ENCODE measurements around the gene VTI1A. TPM values are rescaled to one million over a fixed set of nuclear protein-coding genes. Genes with fewer than 3 reads are reported as not detected.

VTI1A gene
- total RNA-seq, 1 experiment from 2014 or later = 18.1 TPM

GRCh38 chr10:112666094-112666493 is 219.1 kb downstream of the VTI1A start:
- CTCF ChIA-PET = no interaction called here
- intact Hi-C loops (cut with micrococcal nuclease; ENCODE audit: unreplicated experiment) = no loop called here

DNA sequence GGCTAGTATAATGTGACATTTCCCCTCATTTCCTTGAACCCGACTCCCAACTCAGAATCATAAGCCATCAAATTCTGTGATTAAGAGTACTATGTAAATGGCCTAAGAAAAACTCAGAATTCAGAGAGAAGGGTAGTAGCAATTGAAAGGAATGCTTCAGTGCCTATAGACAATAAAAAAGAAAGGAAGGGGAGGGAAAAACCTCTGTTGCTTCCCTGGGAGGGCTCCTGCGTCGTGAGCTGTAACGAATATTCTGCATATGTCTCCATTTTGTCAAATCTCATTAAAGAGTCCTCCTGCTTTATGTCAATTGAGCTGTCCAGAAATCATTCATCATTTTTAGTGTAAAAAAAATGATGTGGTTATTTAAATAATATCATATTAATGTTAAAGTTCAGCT is 223.0 kb downstream of the VTI1A start:
- ChIA-PET POLR2A (ENCODE audit: unreplicated experiment) (no interaction called here), CTCF (no interaction called here)
- Histone ChIP-seq H4K20me1 (ENCODE audit: insufficient read depth) (no peaks in the 10 kb centered on the region), H3K27ac (no peak overlapping the region), H3K4me2 (no peak overlapping the region), H3F3A (ENCODE audit: insufficient read depth, low read depth) (no peaks in the 10 kb centered on the region), H3K79me2 (ENCODE audit: low read depth) (no peaks in the 10 kb centered on the region), H3K4me3 (no peak overlapping the region), H3K27me3 (ENCODE audit: insufficient read depth, low read depth) (no peaks in the 10 kb centered on the region), H3K36me3 (ENCODE audit: low read depth) (no peaks in the 10 kb centered on the region), H3K4me1 (replicated peaks; ENCODE audit: insufficient read depth) (no peaks in the 10 kb centered on the region), H2AFZ (no peak overlapping the region), H3K9me2 (ENCODE audit: insufficient read depth) (no peaks in the 10 kb centered on the region), H3K9me3 (ENCODE audit: insufficient read depth, low read depth) (no peaks in the 10 kb centered on the region)
- BruUV-seq (replicated peaks) = no TSS peak
- TF ChIP-seq, protein P1, sequence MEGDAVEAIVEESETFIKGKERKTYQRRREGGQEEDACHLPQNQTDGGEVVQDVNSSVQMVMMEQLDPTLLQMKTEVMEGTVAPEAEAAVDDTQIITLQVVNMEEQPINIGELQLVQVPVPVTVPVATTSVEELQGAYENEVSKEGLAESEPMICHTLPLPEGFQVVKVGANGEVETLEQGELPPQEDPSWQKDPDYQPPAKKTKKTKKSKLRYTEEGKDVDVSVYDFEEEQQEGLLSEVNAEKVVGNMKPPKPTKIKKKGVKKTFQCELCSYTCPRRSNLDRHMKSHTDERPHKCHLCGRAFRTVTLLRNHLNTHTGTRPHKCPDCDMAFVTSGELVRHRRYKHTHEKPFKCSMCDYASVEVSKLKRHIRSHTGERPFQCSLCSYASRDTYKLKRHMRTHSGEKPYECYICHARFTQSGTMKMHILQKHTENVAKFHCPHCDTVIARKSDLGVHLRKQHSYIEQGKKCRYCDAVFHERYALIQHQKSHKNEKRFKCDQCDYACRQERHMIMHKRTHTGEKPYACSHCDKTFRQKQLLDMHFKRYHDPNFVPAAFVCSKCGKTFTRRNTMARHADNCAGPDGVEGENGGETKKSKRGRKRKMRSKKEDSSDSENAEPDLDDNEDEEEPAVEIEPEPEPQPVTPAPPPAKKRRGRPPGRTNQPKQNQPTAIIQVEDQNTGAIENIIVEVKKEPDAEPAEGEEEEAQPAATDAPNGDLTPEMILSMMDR (conservative IDR thresholded peaks at IDR 0.05) = no peak
- no peak for TF ChIP-seq EZH2 (IDR thresholded peaks at IDR 0.05; ENCODE audit: low read depth)
- no peak for DNase-seq
- intact Hi-C loops (cut with micrococcal nuclease; ENCODE audit: unreplicated experiment) = no loop called here

More at GRCh38 chr10:112666094-112666493, 219.1 kb downstream of the VTI1A start:
- Histone ChIP-seq H3K4me1 (replicated peaks; ENCODE audit: insufficient read depth) (peaks cover 17% of the 10 kb centered on the region), H3K79me2 (ENCODE audit: low read depth) (no peaks in the 10 kb centered on the region), H3K27ac (no peak overlapping the region), H3K9me3 (ENCODE audit: insufficient read depth, low read depth) (peaks cover 3% of the 10 kb centered on the region; the same call in 1 of the 2 replicates), H3K4me2 (no peak overlapping the region), H3K9me2 (ENCODE audit: insufficient read depth) (no peaks in the 10 kb centered on the region), H4K20me1 (ENCODE audit: insufficient read depth) (no peaks in the 10 kb centered on the region), H3F3A (ENCODE audit: insufficient read depth, low read depth) (peaks cover 19% of the 10 kb centered on the region), H3K4me3 (no peak overlapping the region), H3K36me3 (ENCODE audit: low read depth) (no peaks in the 10 kb centered on the region), H3K27me3 (ENCODE audit: insufficient read depth, low read depth) (no peaks in the 10 kb centered on the region), H2AFZ (no peak overlapping the region)
- BruUV-seq (replicated peaks) = no TSS peak
- no peak for DNase-seq
- POLR2A ChIA-PET (ENCODE audit: unreplicated experiment) = no interaction called here
- TF ChIP-seq, protein P1 (conservative IDR thresholded peaks at IDR 0.05) = no peak
- TF ChIP-seq EZH2 (IDR thresholded peaks at IDR 0.05; ENCODE audit: low read depth) = no peak

DNA sequence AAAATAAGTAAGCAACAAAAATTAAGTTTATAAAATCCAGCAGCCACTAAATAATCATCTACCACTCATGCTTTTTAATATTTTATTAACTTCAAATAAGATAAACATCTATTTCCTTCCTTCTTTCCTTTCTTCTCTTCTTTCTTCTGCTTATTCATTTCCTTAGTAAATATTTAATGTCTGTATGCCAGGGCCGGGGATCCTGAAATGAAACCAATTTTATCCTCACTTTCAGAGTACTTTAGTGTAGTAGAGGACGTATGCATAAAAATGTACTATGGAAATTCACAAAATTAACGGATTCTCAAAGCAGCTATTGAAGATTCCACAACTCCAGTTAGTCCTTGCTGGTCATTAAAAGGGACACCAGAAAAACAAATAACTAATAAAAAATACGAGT is 224.7 kb downstream of the VTI1A start:
- TF ChIP-seq, protein P1 (conservative IDR thresholded peaks at IDR 0.05) = no peak
- no peak for TF ChIP-seq EZH2 (IDR thresholded peaks at IDR 0.05; ENCODE audit: low read depth)
- no peak for DNase-seq
- intact Hi-C loops (cut with micrococcal nuclease; ENCODE audit: unreplicated experiment) = no loop called here
- Histone ChIP-seq H2AFZ (no peak overlapping the region), H3K4me2 (no peak overlapping the region), H3F3A (ENCODE audit: insufficient read depth, low read depth) (no peaks in the 10 kb centered on the region), H3K36me3 (ENCODE audit: low read depth) (no peaks in the 10 kb centered on the region), H3K4me1 (replicated peaks; ENCODE audit: insufficient read depth) (no peaks in the 10 kb centered on the region), H3K27ac (no peak overlapping the region), H4K20me1 (ENCODE audit: insufficient read depth) (no peaks in the 10 kb centered on the region), H3K79me2 (ENCODE audit: low read depth) (no peaks in the 10 kb centered on the region), H3K9me2 (ENCODE audit: insufficient read depth) (no peaks in the 10 kb centered on the region), H3K4me3 (no peak overlapping the region), H3K9me3 (ENCODE audit: insufficient read depth, low read depth) (no peaks in the 10 kb centered on the region), H3K27me3 (ENCODE audit: insufficient read depth, low read depth) (no peaks in the 10 kb centered on the region)
- CTCF ChIA-PET = no interaction called here
- no TSS peak for BruUV-seq (replicated peaks)
- POLR2A ChIA-PET (ENCODE audit: unreplicated experiment) = no interaction called here
